Fibroblast of skin of back (primary cell): ENCODE data around the gene SMS. TPM values are rescaled to one million over a fixed set of nuclear protein-coding genes. Genes with fewer than 3 reads are reported as not detected.
A peak's percentile ranks its signal among the peaks of the same experiment; 100 is the strongest.
"Not testable (repeated sequence)": the region's sequence is repeated elsewhere in the genome, so short reads cannot be mapped to it uniquely, and the experiment has no call there.

Experiments
- DNase-seq: peaks from one replicate; pipeline ENCODE4 v3.0.0-alpha.2; 2013
- polyA plus RNA-seq, 2 experiments: library from polyadenylated mRNA; unstranded; fragments of 120-200 nt; gene quantifications; one replicate each; pipeline ENCODE4 v1.2.1, GENCODE V29; 2013; ENCODE audit not compliant: insufficient read length in 2 of 2

Gene SMS
- polyA plus RNA-seq (2013, experiment 1 of 2; ENCODE audit: insufficient read length): 238 TPM
- polyA plus RNA-seq (2013, experiment 2 of 2; ENCODE audit: insufficient read length): 146 TPM

- DNase-seq: peak; percentile 82
Observed at GRCh38 chrX:21940356-21940829, at the start of gene SMS. Gene SMS, plus strand, starts transcription at chrX:21940709. Its CDS starts 116 bp downstream, at chrX:21940825.

GRCh38 chrX:21905313-21905712 is 35.2 kb upstream of the SMS start:
- no peak for DNase-seq

- DNase-seq: no peak
Observed at GRCh38 chrX:21905953-21906352, 34.6 kb upstream of the SMS start.

GRCh38 chrX:21907260-21907659 is 33.2 kb upstream of the SMS start:
- no peak for DNase-seq

- DNase-seq: no peak
Observed at GRCh38 chrX:21911481-21911880, 29.0 kb upstream of the SMS start.

- no peak for DNase-seq
Observed at GRCh38 chrX:21912220-21912619, 28.3 kb upstream of the SMS start.

- no peak for DNase-seq
Observed at GRCh38 chrX:21912989-21913388, 27.5 kb upstream of the SMS start.

GRCh38 chrX:21926116-21926515 is 14.4 kb upstream of the SMS start:
- no peak for DNase-seq

GRCh38 chrX:21926527-21927278 is 13.8 kb upstream of the SMS start:
- peak; percentile 97 for DNase-seq

- DNase-seq: no peak
Observed at GRCh38 chrX:21929209-21929608, 11.3 kb upstream of the SMS start.

GRCh38 chrX:21930986-21931385 is 9.5 kb upstream of the SMS start:
- DNase-seq: no peak

- DNase-seq: peak; percentile 91
Observed at GRCh38 chrX:21932292-21933002, 8.1 kb upstream of the SMS start.

- no peak for DNase-seq
Observed at GRCh38 chrX:21933077-21933476, 7.4 kb upstream of the SMS start.

- peak; percentile 45 for DNase-seq
Observed at GRCh38 chrX:21934414-21934813, 6.1 kb upstream of the SMS start.

GRCh38 chrX:21939906-21940305 is 603 bp upstream of the SMS start:
- DNase-seq: no peak

- DNase-seq: peak; percentile 93
Observed at GRCh38 chrX:21943460-21944135, 3.1 kb downstream of the SMS start.

GRCh38 chrX:21944136-21944615 is 3.7 kb downstream of the SMS start:
- DNase-seq: no peak

GRCh38 chrX:21946925-21947641 is 6.6 kb downstream of the SMS start:
- peak; percentile 78 for DNase-seq

GRCh38 chrX:21947671-21948070 is 7.2 kb downstream of the SMS start:
- DNase-seq: no peak

GRCh38 chrX:21948897-21949578 is 8.5 kb downstream of the SMS start:
- DNase-seq: no peak

- DNase-seq: no peak
Observed at GRCh38 chrX:21949689-21950088, 9.2 kb downstream of the SMS start.

GRCh38 chrX:21950557-21950956 is 10.0 kb downstream of the SMS start:
- not testable (repeated sequence) for DNase-seq
